ENCODE measurements around the gene OR9I1. TPM values are rescaled to one million over a fixed set of nuclear protein-coding genes. Genes with fewer than 3 reads are reported as not detected.

The OR9I1 gene
- total RNA-seq, 1 experiment from 2014 or later, result not detected

GRCh38 chr11:58067685-58068084 lies 57.6 kb downstream of the OR9I1 start:
- H3K9me3 Mint-ChIP-seq (ENCODE audit: low read depth, unreplicated experiment), result no peaks in the 10 kb centered on the region
- DNase-seq, result no peak
- intact Hi-C loops (cut with micrococcal nuclease; ENCODE audit: unreplicated experiment), result loop anchor here (10.0 kb wide), 1 partner anchor 447 kb away; no protein-coding TSS in a partner anchor
- no peak overlapping the region for H3K4me3 Mint-ChIP-seq (ENCODE audit: low read depth, unreplicated experiment)
- H3K27ac Mint-ChIP-seq (ENCODE audit: unreplicated experiment), result no peak overlapping the region
- H3K27me3 Mint-ChIP-seq (ENCODE audit: unreplicated experiment), result no peaks in the 10 kb centered on the region
- CTCF ChIA-PET, result interaction anchor here (0.7 kb wide), 3 partner anchors 39 to 499 kb away, joined by 3 to 4 read pairs (median 4); no protein-coding TSS in a partner anchor
- peaks cover 10% of the 10 kb centered on the region for H3K4me1 Mint-ChIP-seq (ENCODE audit: low read depth, unreplicated experiment)
- no TSS peak for BruUV-seq (replicated peaks)
- TF ChIP-seq CTCF (IDR thresholded peaks at IDR 0.05; ENCODE audit: unreplicated experiment), result no peak
- no peaks in the 10 kb centered on the region for H3K36me3 Mint-ChIP-seq (ENCODE audit: insufficient read depth, unreplicated experiment)

Other genes with a start within 250 kb of the OR9I1 start
- gene OR9Q1, start 101.6 kb downstream of the OR9I1 start, total RNA-seq (2022), result not detected in 2 replicates
- gene OR6Q1, start 94.6 kb downstream of the OR9I1 start, total RNA-seq (2022), result not detected in 2 replicates
- not detected in 2 replicates for gene OR9Q2, start 63.5 kb upstream of the OR9I1 start, total RNA-seq (2022)
- not detected in 2 replicates for gene OR1S2, start 78.6 kb upstream of the OR9I1 start, total RNA-seq (2022)
- not detected in 2 replicates for gene OR1S1, start 87.2 kb upstream of the OR9I1 start, total RNA-seq (2022)
- gene OR10Q1, start 103.4 kb upstream of the OR9I1 start, total RNA-seq (2022), result not detected in 2 replicates
- not detected in 2 replicates for gene OR10W1, start 142.7 kb upstream of the OR9I1 start, total RNA-seq (2022)
- not detected in 2 replicates for gene OR5B17, start 233.5 kb upstream of the OR9I1 start, total RNA-seq (2022)